ENCODE results near the gene SLC38A7. TPM values are rescaled to one million over a fixed set of nuclear protein-coding genes. Genes with fewer than 3 reads are reported as not detected.
A peak's percentile ranks its signal among the peaks of the same experiment; 100 is the strongest.
"Not testable (repeated sequence)": the region's sequence is repeated elsewhere in the genome, so short reads cannot be mapped to it uniquely, and the experiment has no call there.

The SLC38A7 gene
- total RNA-seq, 1 experiment from 2014 or later = 12.5 TPM

DNA sequence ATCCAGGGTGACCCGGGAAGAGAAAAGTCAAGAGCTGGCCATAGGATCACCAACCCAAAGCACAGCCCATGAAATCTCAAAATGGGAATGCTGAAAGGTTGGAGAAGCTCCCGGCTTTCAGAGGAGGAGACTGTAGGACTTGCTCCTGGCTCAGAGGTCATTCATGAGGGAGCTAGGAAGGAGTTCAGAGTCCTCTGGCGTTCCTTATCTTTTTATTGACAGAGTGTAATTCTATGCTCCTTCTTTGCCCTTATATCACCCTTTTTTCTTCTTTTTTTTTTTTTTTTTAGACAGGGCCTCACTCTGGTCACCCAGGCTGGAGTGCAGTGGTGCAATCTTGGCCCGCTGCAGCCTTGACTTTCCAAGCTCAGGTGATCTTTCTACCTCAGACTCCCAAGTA, 27.7 kb downstream of the SLC38A7 start:
- Histone ChIP-seq H3K4me1 (peaks cover 2% of the 10 kb centered on the region; the same call in 1 of the 2 replicates), H3K36me3 (no peaks in the 10 kb centered on the region), H3K27me3 (no peaks in the 10 kb centered on the region; the same call in 1 of the 2 replicates), H3K9me3 (replicated peaks) (no peaks in the 10 kb centered on the region), H3K4me3 (no peak overlapping the region), H3K27ac (no peak overlapping the region)
- DNase-seq = no peak

- Histone ChIP-seq H3K9me3 (replicated peaks) (no peaks in the 10 kb centered on the region), H3K36me3 (no peaks in the 10 kb centered on the region), H3K27ac (no peak overlapping the region), H3K4me3 (no peak overlapping the region), H3K27me3 (no peaks in the 10 kb centered on the region; the same call in 1 of the 2 replicates), H3K4me1 (peaks cover 2% of the 10 kb centered on the region; the same call in 1 of the 2 replicates)
- no peak for DNase-seq
Observed at GRCh38 chr16:58655215-58655596, 29.4 kb downstream of the SLC38A7 start.

GRCh38 chr16:58654560-58655214, 29.9 kb downstream of the SLC38A7 start:
- no peaks in the 10 kb centered on the region for H3K9me3 ChIP-seq (replicated peaks)
- H3K4me3 ChIP-seq = no peak overlapping the region
- no peaks in the 10 kb centered on the region; the same call in 1 of the 2 replicates for H3K27me3 ChIP-seq
- no peak overlapping the region for H3K27ac ChIP-seq
- peaks cover 2% of the 10 kb centered on the region; the same call in 1 of the 2 replicates for H3K4me1 ChIP-seq
- no peaks in the 10 kb centered on the region for H3K36me3 ChIP-seq
- DNase-seq = no peak

DNA sequence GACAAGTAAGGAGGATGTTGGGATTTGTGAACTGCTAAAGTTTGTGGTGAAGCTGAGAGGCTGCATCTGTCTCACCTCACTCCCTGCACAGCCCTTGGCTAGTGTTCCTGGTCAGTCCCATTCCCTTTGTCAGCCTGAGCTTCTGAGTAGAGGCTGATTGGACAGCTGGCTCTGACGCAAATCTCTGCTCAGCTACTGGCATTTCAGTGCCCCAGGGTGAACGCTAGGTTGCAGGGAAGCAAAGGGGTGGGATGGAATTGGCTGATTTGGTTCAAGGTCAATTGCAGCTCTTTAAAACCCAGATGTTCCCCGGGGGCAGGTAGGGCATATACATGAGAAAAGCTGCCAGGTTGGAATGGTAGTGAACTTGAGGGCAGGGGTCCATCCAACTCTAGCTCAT, 31.8 kb downstream of the SLC38A7 start:
- no peak overlapping the region for H3K27ac ChIP-seq
- peak; percentile 68 to 82 for DNase-seq
- no peak overlapping the region for H3K4me3 ChIP-seq
- H3K4me1 ChIP-seq = peaks cover 6% of the 10 kb centered on the region
- no peaks in the 10 kb centered on the region; the same call in 1 of the 2 replicates for H3K27me3 ChIP-seq
- H3K36me3 ChIP-seq = no peaks in the 10 kb centered on the region
- H3K9me3 ChIP-seq (replicated peaks) = no peaks in the 10 kb centered on the region

DNA sequence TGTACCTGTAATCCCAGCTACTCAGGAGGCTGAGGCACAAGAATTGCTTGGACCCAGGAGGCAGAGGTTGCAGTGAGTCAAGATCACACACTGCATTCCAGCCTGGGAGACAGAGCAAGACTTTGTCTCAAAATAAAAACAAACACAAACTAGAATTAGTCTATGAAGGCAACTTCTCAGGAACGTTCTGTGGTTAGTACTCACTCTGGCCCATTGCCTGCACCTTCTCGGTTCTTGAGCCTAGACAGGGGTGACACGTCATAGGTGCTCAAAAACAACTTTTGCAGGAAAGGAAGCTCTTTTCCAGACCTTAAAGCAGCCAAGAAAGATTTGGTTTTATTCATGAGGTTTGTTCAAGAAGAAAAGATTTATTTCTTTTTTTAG, 32.6 kb downstream of the SLC38A7 start:
- Histone ChIP-seq H3K4me1 (peaks cover 6% of the 10 kb centered on the region), H3K27me3 (no peaks in the 10 kb centered on the region; the same call in 1 of the 2 replicates), H3K27ac (no peak overlapping the region), H3K9me3 (replicated peaks) (no peaks in the 10 kb centered on the region), H3K4me3 (no peak overlapping the region), H3K36me3 (no peaks in the 10 kb centered on the region)
- DNase-seq = no peak

GRCh38 chr16:58649707-58650106, 34.9 kb downstream of the SLC38A7 start:
- Histone ChIP-seq H3K4me3 (no peak overlapping the region), H3K27ac (no peak overlapping the region), H3K36me3 (no peaks in the 10 kb centered on the region), H3K4me1 (peaks cover 6% of the 10 kb centered on the region), H3K9me3 (replicated peaks) (no peaks in the 10 kb centered on the region), H3K27me3 (no peaks in the 10 kb centered on the region; the same call in 1 of the 2 replicates)
- no peak for DNase-seq

GRCh38 chr16:58647107-58647506, 37.5 kb downstream of the SLC38A7 start:
- H3K4me1 ChIP-seq = peaks cover 3% of the 10 kb centered on the region; the same call in 1 of the 2 replicates
- no peak overlapping the region for H3K4me3 ChIP-seq
- H3K27me3 ChIP-seq = no peaks in the 10 kb centered on the region
- H3K36me3 ChIP-seq = no peaks in the 10 kb centered on the region
- H3K27ac ChIP-seq = no peak overlapping the region
- H3K9me3 ChIP-seq (replicated peaks) = no peaks in the 10 kb centered on the region
- no peak for DNase-seq

GRCh38 chr16:58644765-58645487, 39.6 kb downstream of the SLC38A7 start:
- no peaks in the 10 kb centered on the region for H3K9me3 ChIP-seq (replicated peaks)
- no peak overlapping the region for H3K4me3 ChIP-seq
- no peaks in the 10 kb centered on the region for H3K27me3 ChIP-seq
- no peak overlapping the region for H3K27ac ChIP-seq
- DNase-seq = no peak
- peaks cover 3% of the 10 kb centered on the region; the same call in 1 of the 2 replicates for H3K4me1 ChIP-seq
- H3K36me3 ChIP-seq = no peaks in the 10 kb centered on the region

GRCh38 chr16:58644108-58644507, 40.5 kb downstream of the SLC38A7 start:
- Histone ChIP-seq H3K27me3 (no peaks in the 10 kb centered on the region), H3K27ac (no peak overlapping the region), H3K36me3 (no peaks in the 10 kb centered on the region), H3K4me3 (no peak overlapping the region), H3K4me1 (peaks cover 3% of the 10 kb centered on the region; the same call in 1 of the 2 replicates), H3K9me3 (replicated peaks) (no peaks in the 10 kb centered on the region)
- no peak for DNase-seq

DNA sequence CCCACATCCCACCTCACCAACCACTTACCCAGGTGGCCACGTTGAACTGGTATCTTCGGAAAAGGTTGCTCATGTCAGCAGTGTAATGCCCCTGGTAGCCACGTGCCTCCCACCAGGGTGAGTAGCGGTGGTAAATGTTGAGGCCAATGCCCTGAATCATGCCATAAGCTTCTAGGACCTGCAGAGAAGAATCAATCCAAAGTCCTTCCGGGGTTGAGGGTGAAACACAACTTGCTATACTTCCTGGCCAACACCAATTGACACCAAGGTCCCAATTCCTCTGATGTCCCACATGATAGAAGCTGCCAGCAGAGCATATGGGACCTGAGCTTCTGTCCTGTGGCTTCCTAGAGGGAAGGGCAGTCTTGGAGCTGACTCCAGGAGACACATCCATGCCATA, 43.6 kb downstream of the SLC38A7 start:
- Histone ChIP-seq H3K4me1 (peaks cover 5% of the 10 kb centered on the region; the same call in 1 of the 2 replicates), H3K36me3 (no peaks in the 10 kb centered on the region), H3K4me3 (no peak overlapping the region), H3K9me3 (replicated peaks) (no peaks in the 10 kb centered on the region), H3K27ac (no peak overlapping the region), H3K27me3 (peaks cover 7% of the 10 kb centered on the region; the same call in 1 of the 2 replicates)
- no peak for DNase-seq

DNA sequence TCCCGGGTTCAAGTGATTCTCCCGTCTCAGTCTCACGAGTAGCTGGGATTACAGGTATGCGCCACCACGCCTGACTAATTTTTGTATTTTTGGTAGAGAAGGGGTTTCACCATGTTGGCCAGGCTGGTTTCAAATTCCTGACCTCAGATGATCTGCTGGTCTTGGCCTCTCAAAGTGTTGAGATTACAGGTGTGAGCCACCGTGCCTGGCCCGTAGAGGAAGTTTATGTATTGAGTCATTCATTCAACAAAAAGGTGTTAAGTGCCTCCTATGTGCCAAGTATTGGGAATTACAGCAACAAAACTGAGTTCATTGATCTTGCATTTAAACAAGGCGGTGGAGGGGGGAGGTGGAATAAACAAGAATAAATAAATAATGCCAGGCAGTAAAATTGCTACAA, 44.7 kb downstream of the SLC38A7 start:
- H3K9me3 ChIP-seq (replicated peaks) = no peaks in the 10 kb centered on the region
- no peaks in the 10 kb centered on the region for H3K36me3 ChIP-seq
- no peak overlapping the region for H3K27ac ChIP-seq
- no peak overlapping the region for H3K4me3 ChIP-seq
- peaks cover 7% of the 10 kb centered on the region; the same call in 1 of the 2 replicates for H3K27me3 ChIP-seq
- H3K4me1 ChIP-seq = peaks cover 5% of the 10 kb centered on the region; the same call in 1 of the 2 replicates
- DNase-seq = no peak

DNA sequence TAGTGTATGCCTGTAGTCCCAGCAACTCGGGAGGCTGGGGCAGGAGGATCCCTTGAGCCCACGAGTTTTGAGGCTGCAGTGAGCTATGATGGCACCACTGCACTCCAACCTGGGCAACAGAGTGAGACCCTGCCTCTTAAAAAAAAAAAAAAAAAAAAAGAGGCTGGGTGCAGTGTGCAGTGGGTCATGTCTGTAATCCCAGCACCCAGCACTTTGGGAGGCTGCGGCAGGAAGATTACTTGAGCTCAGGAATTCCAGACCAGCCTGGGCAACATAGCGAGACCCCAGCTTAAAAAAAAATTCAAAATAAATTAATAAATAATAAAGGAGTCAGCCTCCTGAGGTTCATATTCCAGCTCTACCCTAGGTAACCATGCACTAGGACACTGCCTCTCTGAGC, 45.3 kb downstream of the SLC38A7 start:
- Histone ChIP-seq H3K9me3 (replicated peaks) (no peaks in the 10 kb centered on the region), H3K36me3 (no peaks in the 10 kb centered on the region), H3K4me1 (peaks cover 5% of the 10 kb centered on the region; the same call in 1 of the 2 replicates), H3K27me3 (peaks cover 7% of the 10 kb centered on the region; the same call in 1 of the 2 replicates), H3K4me3 (no peak overlapping the region), H3K27ac (no peak overlapping the region)
- no peak for DNase-seq

GRCh38 chr16:58638148-58639036, 46.2 kb downstream of the SLC38A7 start:
- peaks cover 5% of the 10 kb centered on the region; the same call in 1 of the 2 replicates for H3K4me1 ChIP-seq
- H3K27me3 ChIP-seq = peaks cover 7% of the 10 kb centered on the region; the same call in 1 of the 2 replicates
- DNase-seq = peak; percentile 70 to 76
- H3K4me3 ChIP-seq = no peak overlapping the region
- H3K27ac ChIP-seq = no peak overlapping the region
- H3K9me3 ChIP-seq (replicated peaks) = no peaks in the 10 kb centered on the region
- H3K36me3 ChIP-seq = no peaks in the 10 kb centered on the region

DNA sequence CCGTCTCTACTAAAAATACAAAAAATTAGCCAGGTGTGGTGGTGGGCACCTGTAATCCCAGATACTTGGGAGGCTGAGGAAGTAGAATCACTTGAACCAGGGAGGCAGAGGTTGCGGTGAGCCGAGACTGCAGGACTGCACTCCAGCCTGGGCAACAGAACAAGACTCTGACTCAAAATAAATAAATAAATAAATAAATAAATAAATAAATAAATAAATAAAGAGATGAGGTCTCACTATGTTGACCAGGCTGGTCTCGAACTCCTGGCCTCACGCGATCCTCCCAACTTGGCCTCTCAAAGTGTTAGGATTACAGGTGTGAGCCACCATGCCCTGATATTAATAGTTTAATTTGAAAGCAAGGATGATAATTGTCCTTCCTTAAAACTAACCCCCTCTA, 47.5 kb downstream of the SLC38A7 start:
- not testable (repeated sequence) for H3K4me3 ChIP-seq; H3K27me3 ChIP-seq; H3K36me3 ChIP-seq; H3K4me1 ChIP-seq; H3K9me3 ChIP-seq (replicated peaks); H3K27ac ChIP-seq; DNase-seq

All from SJCRH30 (cell line).